SK-N-MC (cell line): ENCODE data around the gene KAZN.

Experiments used
- EZH2 ChIP-seq: fragments of 200-600 bp; sonication (generic); IDR thresholded peaks from one replicate; pipeline ENCODE4 v1.6.1; 2017; ENCODE audit warnings: antibody characterized with exemption
- POLR2AphosphoS5 ChIP-seq: IDR thresholded peaks from 2 replicates; pipeline ENCODE4 v1.6.1; 2012; ENCODE audit warnings: mild to moderate bottlenecking, low read depth, low read length, borderline replicate concordance

GRCh38 chr1:14808768-14809167 lies 210.3 kb downstream of the KAZN start:
- TF ChIP-seq POLR2AphosphoS5 (no peak), EZH2 (no peak)
